CD4-positive, alpha-beta T cell treated with Interleukin-6 at 100 ng/mL for 8 hours (primary cell): ENCODE data around the gene GPRASP2.

Experiments
- DNase-seq: peaks from one replicate; pipeline ENCODE4 v3.0.0-alpha.2; 2020; ENCODE audit warnings: mixed read lengths, low spot score

Gene GPRASP2

DNA sequence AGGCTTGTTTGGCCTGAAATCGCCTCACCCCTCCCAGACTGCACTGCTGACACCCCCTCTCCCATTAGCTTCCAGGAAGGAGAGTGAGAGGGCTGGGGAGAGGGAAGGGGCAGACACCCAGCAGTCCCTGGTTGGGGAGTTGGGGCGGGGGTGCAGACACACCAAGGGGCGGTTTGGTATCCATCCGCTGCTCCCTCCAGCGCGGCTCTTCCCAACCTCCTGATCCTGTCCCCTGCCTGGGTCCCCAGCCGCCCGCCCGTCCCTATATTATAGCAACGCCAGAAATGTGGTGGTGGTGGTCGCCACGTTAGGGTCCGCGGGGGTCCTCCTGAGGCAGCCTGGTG is 33.2 kb downstream of the GPRASP2 start:
- DNase-seq, result no peak

- DNase-seq, result no peak
Observed at GRCh38 chrX:102745857-102746584, 33.8 kb downstream of the GPRASP2 start.

GRCh38 chrX:102765217-102765616 is 53.0 kb downstream of the GPRASP2 start:
- no peak for DNase-seq

- no peak for DNase-seq
Observed at GRCh38 chrX:102765809-102766208, 53.6 kb downstream of the GPRASP2 start.

DNA sequence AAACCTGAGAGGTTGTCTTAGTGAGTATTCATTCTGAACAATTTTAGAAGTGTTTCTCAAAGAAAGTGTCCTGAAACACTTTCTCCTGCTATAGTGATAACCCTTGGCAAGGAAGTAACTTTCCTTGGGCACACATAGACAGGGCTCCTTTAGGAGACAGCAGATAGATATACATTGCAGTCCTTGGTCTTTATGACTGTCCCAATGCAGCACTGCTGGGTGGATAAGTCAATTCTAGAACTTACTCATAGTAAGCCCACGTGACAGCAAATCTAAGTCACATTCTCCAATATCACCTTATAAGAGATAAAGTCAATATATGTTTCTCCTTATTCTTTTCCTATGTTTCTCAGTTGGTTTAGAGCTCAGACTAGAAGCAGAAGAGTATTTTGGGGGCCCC is 55.0 kb downstream of the GPRASP2 start:
- no peak for DNase-seq
